Measurements from ENCODE around the gene SMIM30. TPM values are rescaled to one million over a fixed set of nuclear protein-coding genes. Genes with fewer than 3 reads are reported as not detected.
A peak's percentile ranks its signal among the peaks of the same experiment; 100 is the strongest.

SMIM30 gene
- total RNA-seq, 4 donors from 2014 or later = 17.8 to 42.4 (median 25.0) TPM

GRCh38 chr7:113087071-113087998 is 31.0 kb downstream of the SMIM30 start:
- no peaks in the 10 kb centered on the region for H3K9me3 ChIP-seq
- H3K27ac ChIP-seq = peak overlapping the region in 2 of 4 donors; percentile 42 to 66
- H3K36me3 ChIP-seq = no peaks in the 10 kb centered on the region
- H3K4me3 ChIP-seq = peak overlapping the region; percentile 22 to 60 (median 50)
- WGBS, 2 donors = 37 to 38% methylated on average over 15 of the region's 15 CpGs
- H3K4me1 ChIP-seq = peaks cover 0 to 21% (median 0%) of the 10 kb centered on the region in 4 donors
- no peak for DNase-seq (ENCODE audit: low spot score in 2 of 2)
- H3K27me3 ChIP-seq = no peaks in the 10 kb centered on the region
- TF ChIP-seq CTCF (IDR thresholded peaks at IDR 0.05) (no peak), EP300 (IDR thresholded peaks at IDR 0.05) (no peak), POLR2A (IDR thresholded peaks at IDR 0.05) (no peak)

GRCh38 chr7:113086431-113086888 is 31.9 kb downstream of the SMIM30 start, which contains the start of gene GPR85:
Gene GPR85, minus strand, starts transcription at chr7:113086827. Its CDS starts 2,106 bp downstream, at chr7:113084721.
- Histone ChIP-seq H3K27me3 (no peaks in the 10 kb centered on the region), H3K4me3 (peak within 1 kb of the TSS; percentile 22 to 60 (median 50)), H3K36me3 (no peaks in the 10 kb centered on the region), H3K4me1 (peaks cover 0 to 21% (median 0%) of the 10 kb centered on the region in 4 donors), H3K27ac (peak within 1 kb of the TSS in 3 of 4 donors; percentile 42 to 66 (median 50)), H3K9me3 (no peaks in the 10 kb centered on the region)
- WGBS, 2 donors = 1 to 2% methylated on average over 19 to 29 of the region's 29 CpGs
- TF ChIP-seq CTCF (IDR thresholded peaks at IDR 0.05) (no peak), POLR2A (IDR thresholded peaks at IDR 0.05) (no peak), EP300 (IDR thresholded peaks at IDR 0.05) (no peak)
- DNase-seq (ENCODE audit: low spot score in 2 of 2) = peak in 1 of 2 donors; percentile 4

- H3K4me1 ChIP-seq = peaks cover 0 to 21% (median 0%) of the 10 kb centered on the region in 4 donors
- WGBS, 2 donors = 22 to 37% methylated on average over 16 of the region's 16 CpGs
Measured at GRCh38 chr7:113085781-113086390, 32.5 kb downstream of the SMIM30 start.

GRCh38 chr7:113084496-113085172 is 33.7 kb downstream of the SMIM30 start:
- WGBS, 2 donors = 82 to 83% methylated on average over 4 of the region's 4 CpGs
- H3K4me1 ChIP-seq = peaks cover 0 to 21% (median 0%) of the 10 kb centered on the region in 4 donors

More at GRCh38 chr7:113085781-113086390, 32.5 kb downstream of the SMIM30 start:
- H3K4me3 ChIP-seq = peak overlapping the region in 2 of 4 donors; percentile 11 to 60
- H3K36me3 ChIP-seq = no peaks in the 10 kb centered on the region
- TF ChIP-seq EP300 (IDR thresholded peaks at IDR 0.05) = no peak
- TF ChIP-seq POLR2A (IDR thresholded peaks at IDR 0.05) = no peak
- TF ChIP-seq CTCF (IDR thresholded peaks at IDR 0.05) = no peak
- no peaks in the 10 kb centered on the region for H3K27me3 ChIP-seq
- no peak for DNase-seq (ENCODE audit: low spot score in 2 of 2)
- H3K27ac ChIP-seq = no peak overlapping the region
- no peaks in the 10 kb centered on the region for H3K9me3 ChIP-seq

More at GRCh38 chr7:113084496-113085172, 33.7 kb downstream of the SMIM30 start:
- TF ChIP-seq CTCF (IDR thresholded peaks at IDR 0.05) (no peak), POLR2A (IDR thresholded peaks at IDR 0.05) (no peak), EP300 (IDR thresholded peaks at IDR 0.05) (no peak)
- H3K4me3 ChIP-seq = no peak overlapping the region
- H3K27me3 ChIP-seq = no peaks in the 10 kb centered on the region
- no peaks in the 10 kb centered on the region for H3K9me3 ChIP-seq
- DNase-seq (ENCODE audit: low spot score in 2 of 2) = no peak
- H3K27ac ChIP-seq = no peak overlapping the region
- H3K36me3 ChIP-seq = no peaks in the 10 kb centered on the region
